GM18870 (cell line): ENCODE measurements around the gene UBLCP1.
A peak's percentile ranks its signal among the peaks of the same experiment; 100 is the strongest.
"Not testable (repeated sequence)": the region's sequence is repeated elsewhere in the genome, so short reads cannot be mapped to it uniquely, and the experiment has no call there.

ENCODE experiments used
- ATAC-seq: cut with Tn5 transposase; IDR thresholded peaks from one replicate; pipeline ENCODE4 v1.9.1; 2021; ENCODE audit warnings: moderate library complexity; ENCODE audit not compliant: unreplicated experiment

Gene UBLCP1

DNA sequence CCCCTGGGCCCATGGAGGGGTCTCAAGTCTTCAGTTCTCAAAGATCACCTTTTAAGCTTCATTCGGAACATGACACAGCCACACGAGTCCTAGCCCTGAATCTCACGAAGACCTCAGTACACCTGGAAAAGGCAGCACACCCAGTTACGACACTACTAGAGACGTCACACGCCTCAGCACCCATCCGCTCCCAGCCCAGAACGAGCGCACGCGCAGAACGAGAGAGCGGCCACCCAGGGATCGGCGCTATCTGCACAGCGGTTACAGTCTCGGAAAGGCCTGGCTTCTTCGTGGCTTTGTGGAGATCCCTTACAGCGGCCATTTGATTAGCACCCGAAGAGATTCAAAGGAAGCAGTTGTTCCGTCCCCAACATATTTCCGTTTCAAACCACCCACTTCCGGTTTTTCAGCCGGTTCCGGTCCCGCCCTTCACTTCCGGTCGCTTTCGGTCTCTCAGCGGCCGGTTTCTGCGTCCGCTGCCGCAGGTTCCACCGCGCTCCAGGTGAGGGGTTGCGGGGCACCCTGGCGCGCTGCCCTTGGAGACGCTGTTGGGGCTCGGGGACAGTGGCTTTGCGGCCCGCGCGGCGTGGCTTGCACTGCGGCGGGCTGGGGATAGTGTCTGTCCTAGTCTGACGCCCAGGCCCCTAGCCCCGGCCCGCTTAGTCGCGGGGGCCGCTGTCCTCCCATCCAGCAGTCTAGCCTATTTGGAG is at the start of gene UBLCP1:
Gene UBLCP1 (plus strand): TSS at position 432 of the 710 bp plus-strand sequence. CDS start 5,626 bp downstream, outside the sequence.
- peak; percentile 88 for ATAC-seq

DNA sequence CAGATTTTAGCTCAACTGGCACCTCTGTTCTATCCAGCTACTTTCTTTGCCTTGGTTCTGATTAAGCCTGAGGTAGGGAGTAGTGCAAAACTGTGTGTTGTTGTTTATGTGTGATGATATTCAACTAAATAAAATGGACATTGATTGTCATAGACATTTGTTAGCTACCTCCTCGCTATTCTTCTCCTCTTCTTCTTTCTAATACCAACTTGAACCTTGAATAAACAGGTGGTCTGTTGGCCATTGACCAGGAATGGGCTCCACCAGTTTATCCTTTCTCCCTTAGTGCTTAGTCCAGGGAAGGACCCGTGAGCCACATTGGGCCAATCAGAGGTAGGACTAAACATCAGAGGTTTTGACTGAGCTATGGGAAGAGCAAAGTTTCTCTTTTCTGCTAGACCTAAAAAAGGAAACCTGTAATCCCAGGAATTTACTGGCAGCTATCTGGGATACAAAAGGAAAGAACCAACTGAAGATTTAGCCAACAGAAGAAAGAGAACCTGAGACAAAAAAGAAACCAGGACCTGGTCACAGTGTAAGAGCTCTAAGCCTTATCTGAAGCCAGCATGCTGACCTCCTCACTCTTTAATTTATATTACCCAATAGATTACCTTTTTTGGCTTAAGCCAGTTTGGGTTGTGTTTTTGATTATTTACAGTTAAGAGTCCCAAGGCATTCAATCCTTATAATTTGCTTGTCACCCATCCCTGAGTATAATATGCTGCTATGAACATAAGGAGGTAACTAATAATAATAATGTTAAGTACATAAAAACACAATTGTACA is 48.4 kb upstream of the UBLCP1 start:
- no peak for ATAC-seq

- ATAC-seq = no peak
These were observed 47.2 kb upstream of the UBLCP1 start for GRCh38 chr5:159215886-159216285.

DNA sequence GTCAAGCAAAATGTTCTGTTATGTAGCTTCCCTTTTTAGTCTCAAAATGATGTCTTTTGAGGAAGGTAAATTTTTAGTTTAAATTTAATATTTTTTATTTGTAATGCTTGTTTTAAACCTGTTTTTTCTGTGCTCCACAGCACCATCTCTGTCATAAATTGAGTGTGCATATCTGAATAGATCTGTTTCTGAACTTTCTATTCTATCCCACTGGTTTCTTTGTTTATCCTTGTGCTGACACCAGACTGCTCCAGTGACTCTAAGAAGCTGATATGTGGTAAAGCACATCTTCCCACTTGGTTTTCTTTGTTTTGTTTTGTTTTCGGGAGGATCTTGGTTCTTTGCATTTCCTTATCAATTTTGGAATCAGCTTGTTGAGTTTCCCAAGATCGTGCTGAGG is 46.6 kb upstream of the UBLCP1 start:
- no peak for ATAC-seq

- no peak for ATAC-seq
These were observed 45.9 kb upstream of the UBLCP1 start for GRCh38 chr5:159217236-159217635.

DNA sequence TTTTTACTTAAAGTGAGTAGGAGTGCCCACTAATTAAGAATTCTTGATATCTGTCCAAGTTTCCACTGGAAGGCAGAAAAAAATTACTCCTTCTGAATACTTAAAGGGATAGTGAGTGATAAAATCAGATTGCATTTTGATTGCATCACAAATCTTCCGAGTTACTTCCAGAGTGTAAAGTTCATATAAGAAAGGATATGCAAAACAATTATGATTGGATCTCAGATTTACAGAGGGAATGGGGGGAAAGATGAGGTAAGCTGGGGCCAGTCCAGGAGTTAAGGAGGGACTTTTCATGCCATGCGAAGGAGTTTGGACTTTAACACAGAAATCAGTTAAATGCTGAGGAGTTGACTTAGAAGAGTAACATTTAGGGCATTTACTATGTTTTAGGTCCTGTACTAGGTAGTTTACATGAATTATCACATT is 44.5 kb upstream of the UBLCP1 start:
- ATAC-seq = no peak

DNA sequence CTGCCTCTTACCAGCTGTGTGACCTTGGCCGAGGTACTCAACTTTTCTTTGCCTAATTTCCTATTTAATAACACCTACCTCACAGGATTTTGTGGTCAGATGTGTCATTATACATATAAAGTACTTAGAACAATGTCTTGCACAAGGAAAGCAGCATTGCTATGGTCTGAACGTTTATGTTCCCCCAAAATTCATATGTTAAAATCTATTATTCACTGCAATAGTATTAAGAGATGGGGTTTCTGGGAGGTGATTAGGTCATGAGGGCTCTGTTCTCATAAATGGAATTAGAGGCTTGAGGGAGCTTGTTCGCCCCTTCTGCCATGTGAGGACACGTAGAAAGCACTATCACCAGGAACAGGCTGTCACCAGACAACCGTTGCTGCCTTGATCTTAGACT is 42.9 kb upstream of the UBLCP1 start:
- ATAC-seq = no peak

GRCh38 chr5:159223469-159223868 is 39.6 kb upstream of the UBLCP1 start:
- ATAC-seq = no peak

GRCh38 chr5:159224471-159224870 is 38.6 kb upstream of the UBLCP1 start:
- no peak for ATAC-seq

GRCh38 chr5:159226451-159226850 is 36.6 kb upstream of the UBLCP1 start:
- ATAC-seq = no peak

GRCh38 chr5:159227452-159227851 is 35.6 kb upstream of the UBLCP1 start:
- ATAC-seq = no peak

DNA sequence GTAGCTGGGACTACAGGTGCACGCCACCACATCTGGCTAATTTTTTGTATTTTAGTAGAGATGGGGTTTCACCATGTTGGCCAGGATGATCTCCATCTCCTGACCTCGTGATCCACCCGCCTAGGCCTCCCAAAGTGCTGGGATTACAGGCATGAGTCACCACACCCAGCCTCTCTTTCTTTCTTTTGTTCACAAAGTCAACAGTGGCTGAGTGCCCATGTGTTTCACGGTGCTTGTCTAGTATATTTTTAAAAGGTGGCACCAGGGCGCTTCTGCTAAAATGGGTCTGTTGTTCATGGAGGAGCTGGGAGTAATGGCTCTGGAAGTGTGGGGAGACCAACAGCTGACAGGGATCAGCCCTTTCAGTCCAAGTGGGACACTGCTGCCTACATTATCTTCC is 35.0 kb upstream of the UBLCP1 start:
- not testable (repeated sequence) for ATAC-seq

DNA sequence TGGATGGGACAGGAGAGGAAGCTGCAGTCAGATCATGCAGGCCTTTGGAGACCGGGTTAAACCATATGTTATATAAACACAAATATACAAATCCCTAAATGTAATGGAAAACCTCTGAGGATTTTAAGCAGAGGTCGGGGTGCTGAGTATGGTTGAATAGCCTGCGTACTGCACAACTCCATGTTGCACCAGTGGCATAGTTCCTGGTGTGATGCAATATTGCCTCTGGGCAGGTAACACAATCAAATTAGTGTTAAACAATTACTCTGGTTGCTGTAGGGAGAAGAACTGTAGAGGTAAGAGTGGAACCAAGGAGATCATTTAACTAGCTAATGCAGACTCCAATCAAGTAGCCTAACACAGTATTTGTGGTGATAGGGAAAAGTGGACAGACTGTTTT is 32.4 kb upstream of the UBLCP1 start:
- no peak for ATAC-seq

DNA sequence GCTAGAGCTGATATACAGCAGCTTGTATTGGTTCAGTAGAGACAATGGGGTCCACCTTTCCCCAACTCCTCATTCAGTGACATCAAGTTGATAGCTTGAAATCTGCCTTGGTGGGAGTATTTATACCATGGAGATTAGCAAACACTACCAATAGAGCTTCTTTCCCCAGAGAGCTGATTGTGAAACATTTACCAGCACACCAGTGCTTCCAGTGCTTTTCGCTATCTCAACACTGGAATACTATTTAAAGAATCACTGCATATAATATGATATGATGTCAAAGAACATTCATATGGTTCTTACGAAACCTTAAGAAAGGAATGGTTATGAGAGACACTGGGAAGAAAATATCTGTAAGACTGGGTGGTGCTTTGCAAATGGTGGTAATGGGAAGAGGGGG is 31.9 kb upstream of the UBLCP1 start:
- no peak for ATAC-seq

GRCh38 chr5:159235871-159236520 is 27.1 kb upstream of the UBLCP1 start:
- not testable (repeated sequence) for ATAC-seq

DNA sequence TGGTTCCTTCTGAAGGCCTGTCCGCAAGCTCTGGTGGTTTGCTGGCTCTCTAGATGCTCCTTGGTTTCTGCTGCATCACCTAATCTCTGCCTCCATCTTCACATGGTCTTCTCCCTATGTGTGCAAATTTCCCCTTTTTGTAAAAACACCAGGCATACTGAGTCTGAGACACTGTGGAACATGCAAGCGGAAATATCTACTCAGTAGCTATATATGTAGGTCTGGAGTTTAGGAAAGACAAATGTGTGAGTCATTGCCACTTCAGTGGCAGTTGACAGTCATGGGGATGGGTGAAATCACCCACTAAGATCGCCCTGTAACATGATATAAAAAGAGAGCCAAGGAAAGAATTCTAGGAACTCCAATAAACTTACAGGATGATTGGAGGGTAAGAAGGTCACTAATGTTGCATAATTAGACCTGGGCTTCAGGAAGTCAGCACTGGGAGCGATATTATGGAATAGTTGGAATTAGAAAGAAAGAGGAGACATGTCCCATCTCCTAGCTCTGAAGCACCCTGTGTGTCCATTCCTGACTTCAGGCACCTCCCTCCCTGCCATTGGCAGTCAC is 22.7 kb upstream of the UBLCP1 start:
- ATAC-seq = no peak

- ATAC-seq = no peak
These were observed 21.0 kb upstream of the UBLCP1 start for GRCh38 chr5:159241946-159242552.

GRCh38 chr5:159242656-159243055 is 20.4 kb upstream of the UBLCP1 start:
- ATAC-seq = no peak

DNA sequence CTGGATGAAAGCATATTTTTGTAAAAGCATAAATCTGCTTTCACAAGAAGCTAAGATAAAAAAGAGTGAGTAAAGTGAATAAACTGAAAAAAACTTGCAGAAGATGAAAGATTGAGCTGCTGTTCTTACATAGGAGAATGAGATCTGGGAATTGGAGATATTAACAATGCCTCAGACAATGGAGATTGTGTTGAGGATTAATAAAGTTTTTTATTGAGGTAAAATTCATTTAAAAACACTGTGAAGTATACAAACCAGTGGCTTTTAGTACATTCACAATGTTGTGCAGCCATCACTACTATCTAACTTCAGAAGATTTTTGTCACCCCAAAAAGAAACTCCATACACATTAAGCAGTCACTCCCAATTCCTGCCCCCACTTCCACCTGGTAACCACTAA is 19.7 kb upstream of the UBLCP1 start:
- ATAC-seq = no peak

GRCh38 chr5:159244163-159244562 is 18.9 kb upstream of the UBLCP1 start:
- no peak for ATAC-seq

DNA sequence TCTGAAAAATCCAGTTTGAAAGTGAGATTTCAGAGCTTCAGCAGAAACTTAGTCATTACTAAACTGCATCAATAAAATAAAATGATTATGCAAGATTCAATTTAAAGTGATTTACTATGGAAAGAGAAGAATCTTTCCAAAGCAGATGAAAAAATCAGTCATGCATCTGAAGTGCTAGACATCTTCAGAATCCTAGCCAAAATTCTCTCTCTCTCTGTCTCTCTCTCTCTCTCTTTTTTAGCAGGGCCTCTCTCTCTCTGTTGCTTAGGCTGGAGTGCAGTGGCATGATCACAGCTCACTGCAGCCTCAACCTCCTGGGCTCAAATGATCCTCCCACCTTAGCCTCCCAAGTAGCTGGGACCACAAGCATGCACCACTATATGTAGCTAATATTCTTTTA is 18.2 kb upstream of the UBLCP1 start:
- ATAC-seq = no peak
